IPS DF 4.7 (cell line): ENCODE results near the gene NOS3.
"Not testable (repeated sequence)": the region's sequence is repeated elsewhere in the genome, so short reads cannot be mapped to it uniquely, and the experiment has no call there.

Experiments
- DNase-seq: peaks from one replicate; pipeline ENCODE4 v3.0.0-alpha.2; 2013; ENCODE audit warnings: low spot score; ENCODE audit errors: extremely low read depth

The NOS3 gene

DNA sequence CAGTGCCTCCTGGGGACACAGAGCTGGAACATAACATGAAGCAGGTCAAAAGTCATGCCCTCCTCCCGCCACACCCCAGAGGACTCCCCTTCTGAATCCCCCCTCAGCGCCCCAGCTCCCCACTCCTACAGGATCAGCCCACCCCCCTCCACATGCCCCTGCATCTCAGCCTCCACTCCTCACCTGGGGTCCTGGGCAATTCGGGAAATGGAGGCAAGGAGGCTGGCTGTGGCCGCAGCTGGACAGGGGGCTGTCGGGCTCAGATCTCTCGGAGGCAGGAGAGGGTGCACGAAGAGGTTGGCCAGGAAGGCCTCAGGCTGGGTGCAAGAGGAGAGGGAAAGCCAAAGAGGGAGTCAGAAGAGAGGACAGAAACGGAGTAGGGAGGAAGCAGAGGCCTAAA is 25.7 kb downstream of the NOS3 start:
- DNase-seq: no peak

GRCh38 chr7:151016942-151017341 is 26.1 kb downstream of the NOS3 start:
- no peak for DNase-seq

GRCh38 chr7:151017370-151017952 is 26.6 kb downstream of the NOS3 start:
- DNase-seq: no peak

GRCh38 chr7:151017953-151018420 is 27.2 kb downstream of the NOS3 start:
- DNase-seq: no peak

- no peak for DNase-seq
Measured at GRCh38 chr7:151018421-151019129, 27.8 kb downstream of the NOS3 start.

GRCh38 chr7:151019130-151019447 is 28.3 kb downstream of the NOS3 start:
- DNase-seq: no peak

DNA sequence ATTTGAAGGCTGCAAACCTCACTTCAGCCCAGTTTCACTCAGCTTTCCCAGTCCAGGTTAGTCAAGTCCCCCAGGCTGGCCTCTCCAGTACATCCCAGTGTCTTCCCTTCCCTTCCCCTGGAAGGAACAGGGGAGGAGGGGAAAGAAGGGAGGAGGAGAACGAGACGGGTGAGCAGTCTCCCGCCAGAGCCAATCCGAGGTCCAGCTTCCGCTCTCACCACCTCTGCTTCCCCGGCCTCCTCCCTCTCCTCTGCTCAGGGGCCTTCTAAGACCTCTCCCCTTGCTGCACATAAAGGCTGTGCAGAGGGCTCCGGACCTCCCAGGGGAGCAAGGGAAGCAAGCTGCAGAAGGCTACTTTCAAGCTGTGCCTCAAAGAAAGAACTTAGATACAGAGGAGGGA is 29.4 kb downstream of the NOS3 start:
- DNase-seq: no peak

GRCh38 chr7:151023232-151023631 is 32.4 kb downstream of the NOS3 start:
- DNase-seq: no peak

DNA sequence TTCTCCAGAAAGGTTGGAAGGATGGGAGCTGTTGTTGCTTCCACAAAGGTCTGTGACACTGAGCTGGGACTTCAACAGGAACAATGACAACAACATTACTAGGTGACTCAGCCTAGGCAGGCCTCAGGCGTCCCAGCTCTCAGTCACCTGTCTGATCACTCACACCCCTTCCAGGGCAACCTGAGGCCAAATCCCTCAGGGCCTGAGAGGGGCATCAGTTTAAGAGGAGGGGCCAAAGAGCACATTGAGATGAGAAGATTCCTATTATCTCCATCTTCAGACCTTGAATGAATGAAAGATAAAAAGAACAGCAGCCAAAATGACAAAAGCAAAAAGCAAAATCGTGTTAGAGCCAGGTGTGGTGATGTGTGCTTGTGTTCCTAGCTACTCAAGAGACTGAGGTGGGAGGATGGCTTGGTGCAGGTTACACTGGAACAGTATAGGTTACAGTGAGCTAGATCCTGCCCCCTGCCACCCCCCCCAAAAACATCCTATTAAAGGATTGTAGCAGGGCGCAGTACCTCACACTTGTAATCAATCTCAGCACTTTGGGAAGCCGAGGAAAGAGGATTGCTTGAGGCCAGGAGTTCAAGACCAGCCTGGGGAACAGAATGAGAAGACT is 33.7 kb downstream of the NOS3 start, which contains the start of gene ATG9B:
ATG9B (minus strand) TSS at position 60 of the 622 bp plus-strand sequence. CDS start 71 bp downstream, outside the sequence.
- DNase-seq: no peak

GRCh38 chr7:151025924-151026671 is 35.3 kb downstream of the NOS3 start:
- DNase-seq: no peak

GRCh38 chr7:151026771-151027727 is 36.2 kb downstream of the NOS3 start:
- not testable (repeated sequence) for DNase-seq

- not testable (repeated sequence) for DNase-seq
Measured at GRCh38 chr7:151027728-151028130, 36.9 kb downstream of the NOS3 start.

DNA sequence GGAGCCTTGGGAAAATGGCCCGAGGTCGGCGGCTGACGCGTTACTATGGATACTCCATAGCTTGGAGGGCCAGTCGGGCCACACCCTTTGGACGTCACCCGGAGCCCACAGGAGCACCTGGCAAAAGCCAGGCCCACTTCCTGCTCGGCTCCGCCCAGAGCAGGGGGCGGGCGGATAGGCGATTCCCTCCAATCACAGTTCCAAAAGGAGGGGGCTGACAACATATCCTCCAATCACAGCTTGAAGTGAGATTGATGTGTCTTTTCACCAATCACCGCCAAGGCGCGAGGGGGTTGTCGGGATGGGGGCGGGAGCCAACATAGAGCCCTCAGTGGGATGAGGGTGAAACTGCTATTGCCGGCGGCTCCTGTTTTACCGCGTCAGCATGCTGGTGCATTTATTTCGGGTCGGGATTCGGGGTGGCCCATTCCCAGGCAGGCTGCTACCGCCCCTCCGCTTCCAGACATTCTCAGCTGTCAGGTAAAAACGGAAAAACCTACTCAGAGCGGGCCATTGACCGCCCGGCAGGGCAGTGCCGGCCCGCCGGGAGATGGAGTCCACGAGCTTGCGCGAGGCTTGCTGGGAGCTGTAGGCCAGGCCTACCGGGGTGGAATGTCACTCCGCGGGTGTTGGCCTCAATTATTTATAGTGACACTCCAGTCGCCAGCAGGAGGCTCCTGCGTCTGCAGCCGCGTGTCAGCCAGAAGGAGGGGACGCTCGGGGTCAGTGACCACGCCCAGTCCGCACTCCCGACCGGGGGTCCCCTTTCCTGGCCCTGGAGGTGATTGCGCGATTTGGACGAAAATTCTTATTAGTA is 37.5 kb downstream of the NOS3 start, which contains the start of gene ABCB8:
ABCB8 (plus strand) TSS at position 320 of the 817 bp plus-strand sequence; CDS start at position 386, 66 bp downstream.
- peak; percentile 93 for DNase-seq

DNA sequence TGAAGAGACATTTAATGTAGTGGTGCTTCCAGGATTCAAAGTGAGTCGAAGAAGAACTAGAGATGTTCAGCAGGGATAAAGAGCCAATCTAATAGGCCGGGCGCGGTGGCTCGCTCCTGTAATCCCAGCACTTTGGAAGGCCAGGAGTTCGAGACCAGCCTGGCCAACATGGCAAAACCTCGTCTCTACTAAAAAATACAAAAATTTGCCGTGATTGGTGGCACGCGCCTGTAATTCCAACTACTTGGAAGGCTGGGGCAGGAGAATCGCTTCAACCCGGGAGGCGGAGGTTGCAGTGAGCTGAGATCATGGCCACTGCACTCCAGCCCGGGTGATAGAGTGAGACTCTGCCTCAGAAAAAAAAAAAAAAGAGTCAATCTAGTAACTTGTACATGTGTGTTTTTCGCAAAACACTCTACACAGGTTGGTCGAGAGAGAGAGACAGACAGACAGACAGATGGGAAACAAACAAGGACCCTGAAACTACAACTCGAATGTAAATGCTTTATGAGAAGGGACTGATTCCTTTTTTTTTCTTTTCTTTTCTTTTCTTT is 38.2 kb downstream of the NOS3 start:
- DNase-seq: no peak

- DNase-seq: no peak
Measured at GRCh38 chr7:151031011-151031410, 40.2 kb downstream of the NOS3 start.

DNA sequence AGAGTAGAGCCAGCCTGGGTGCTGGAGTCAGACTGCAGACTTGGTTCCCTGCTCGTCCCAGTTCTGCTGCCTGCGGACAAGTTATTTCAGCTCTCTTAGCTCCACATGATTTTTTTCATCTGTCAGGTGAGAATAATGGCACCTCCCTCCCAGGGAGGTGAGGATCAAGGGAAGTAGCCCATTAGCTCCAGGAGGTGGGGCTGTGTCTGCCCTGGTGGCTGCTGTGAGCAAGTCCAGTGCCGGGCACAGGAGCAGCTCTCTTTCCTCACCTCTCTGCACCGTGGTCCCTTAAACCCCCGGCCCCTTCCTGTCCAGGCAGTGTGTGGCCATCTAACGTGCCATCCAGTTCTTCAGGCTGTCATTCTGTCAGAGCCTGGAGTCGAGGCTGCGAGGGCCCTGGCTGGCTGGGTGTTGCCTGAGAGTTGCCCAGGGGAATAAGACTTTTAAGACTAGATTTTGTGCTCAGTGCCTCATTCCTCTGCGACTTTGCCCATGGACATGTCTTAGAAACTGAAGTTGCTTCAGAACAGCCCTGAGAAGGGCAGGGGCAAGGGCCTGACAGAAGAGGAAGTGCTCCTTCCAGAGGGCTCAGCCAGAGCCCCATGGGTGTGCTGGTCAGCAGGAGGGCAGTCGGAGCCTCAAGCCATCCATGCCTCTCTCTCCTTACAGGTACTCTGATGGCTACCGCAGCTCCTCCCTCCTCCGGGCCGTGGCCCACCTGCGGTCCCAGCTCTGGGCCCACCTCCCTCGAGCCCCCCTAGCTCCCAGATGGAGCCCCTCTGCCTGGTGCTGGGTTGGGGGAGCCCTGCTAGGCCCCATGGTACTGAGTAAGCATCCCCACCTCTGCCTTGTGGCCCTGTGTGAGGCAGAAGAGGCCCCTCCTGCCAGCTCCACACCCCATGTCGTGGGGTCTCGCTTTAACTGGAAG is 42.4 kb downstream of the NOS3 start:
- DNase-seq: no peak

DNA sequence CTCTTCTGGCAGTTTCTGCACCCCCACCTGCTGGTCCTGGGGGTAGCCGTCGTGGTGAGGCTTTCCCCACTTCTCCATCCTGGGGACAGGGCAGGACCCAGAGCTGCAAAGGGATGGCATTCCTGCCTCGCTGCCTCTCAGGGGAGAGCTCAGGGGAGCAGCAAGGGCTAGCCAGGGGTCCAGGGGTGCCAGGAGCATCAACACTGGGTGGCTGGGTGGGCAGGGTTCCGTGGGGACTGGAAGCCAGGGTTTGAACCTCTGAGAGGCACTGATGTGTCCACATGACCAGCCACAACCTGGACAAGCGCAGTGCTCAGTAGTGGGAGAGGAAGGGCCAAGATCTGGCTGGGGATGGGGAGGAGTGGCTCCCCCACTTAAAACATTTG is 43.0 kb downstream of the NOS3 start:
- DNase-seq: no peak

DNA sequence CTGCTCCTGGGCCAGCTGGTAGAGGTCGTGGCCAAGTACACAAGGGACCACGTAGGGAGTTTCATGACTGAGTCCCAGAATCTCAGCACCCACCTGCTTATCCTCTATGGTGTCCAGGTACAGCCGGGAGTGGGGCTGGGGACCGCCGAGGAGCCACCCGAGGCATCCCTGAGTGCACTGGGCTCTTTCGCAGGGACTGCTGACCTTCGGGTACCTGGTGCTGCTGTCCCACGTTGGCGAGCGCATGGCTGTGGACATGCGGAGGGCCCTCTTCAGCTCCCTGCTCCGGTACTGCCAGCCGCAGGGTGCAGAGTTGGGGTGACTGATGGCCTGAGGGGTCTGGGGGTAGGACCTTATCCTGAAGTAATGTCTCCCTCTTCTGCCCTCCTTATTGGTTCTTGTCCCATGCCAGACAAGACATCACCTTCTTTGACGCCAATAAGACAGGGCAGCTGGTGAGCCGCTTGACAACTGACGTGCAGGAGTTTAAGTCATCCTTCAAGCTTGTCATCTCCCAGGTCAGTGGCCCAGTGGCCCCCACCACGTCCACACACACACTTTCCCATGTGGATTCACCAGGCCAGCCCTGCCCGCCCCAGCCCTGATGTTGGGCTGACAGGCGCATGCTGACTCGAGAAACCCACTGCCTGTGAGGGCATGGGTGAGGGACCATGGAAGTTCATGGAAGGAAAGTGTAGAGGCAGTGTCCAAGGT is 43.7 kb downstream of the NOS3 start:
- DNase-seq: no peak
